Neural cell (in vitro differentiated cells): Measurements from ENCODE around the gene CCDC27. TPM values are rescaled to one million over a fixed set of nuclear protein-coding genes. Genes with fewer than 3 reads are reported as not detected.

ENCODE experiments used
- H2AFZ ChIP-seq: fragments of 200-600, 300-800 bp; sonication (generic), shearing (Covaris generic); 2 replicates; pipeline ENCODE4 v1.6.0; 2014; ENCODE audit warnings: low read depth, mild to moderate bottlenecking, antibody characterized with exemption, low read length, moderate library complexity
- H3F3A ChIP-seq: fragments of 200-600 bp; shearing (Covaris generic); 2 replicates; pipeline ENCODE4 v1.6.1; 2016; ENCODE audit warnings: mild to moderate bottlenecking, moderate library complexity, mixed read lengths, antibody characterized with exemption, low read length; ENCODE audit not compliant: insufficient read depth, poor library complexity, severe bottlenecking
- H3K27ac ChIP-seq: fragments of 200-600, 300-800 bp; sonication (generic), shearing (Covaris generic); 2 replicates; pipeline ENCODE4 v1.5.1; 2014; ENCODE audit warnings: mild to moderate bottlenecking, low read length, moderate library complexity
- H3K27me3 ChIP-seq: fragments of 300-800, 200-600 bp; sonication (generic), shearing (Covaris generic); 2 replicates; pipeline ENCODE4 v1.6.0; 2014; ENCODE audit warnings: mild to moderate bottlenecking, low read depth, low read length, moderate library complexity; ENCODE audit not compliant: insufficient read depth
- H3K36me3 ChIP-seq: fragments of 300-800, 200-600 bp; sonication (generic), shearing (Covaris generic); 2 replicates; pipeline ENCODE4 v1.5.1; 2014; ENCODE audit warnings: mild to moderate bottlenecking, antibody characterized with exemption, low read length, moderate library complexity; ENCODE audit not compliant: insufficient read depth
- H3K4me2 ChIP-seq: fragments of 300-800, 200-600 bp; sonication (generic), shearing (Covaris generic); 2 replicates; pipeline ENCODE4 v1.6.0; 2014; ENCODE audit warnings: mild to moderate bottlenecking, low read length
- H3K4me3 ChIP-seq: fragments of 300-800, 200-600 bp; sonication (generic), shearing (Covaris generic); 2 replicates; pipeline ENCODE4 v1.5.1; 2014; ENCODE audit warnings: mild to moderate bottlenecking, low read length, moderate library complexity
- H3K79me2 ChIP-seq: fragments of 200-600 bp; shearing (Covaris generic); replicated peaks from 2 replicates; pipeline ENCODE4 v1.6.0; 2014; ENCODE audit warnings: mild to moderate bottlenecking, low read length, moderate library complexity; ENCODE audit not compliant: insufficient read depth
- H3K9ac ChIP-seq: fragments of 300-800, 200-600 bp; sonication (generic), shearing (Covaris generic); 2 replicates; pipeline ENCODE4 v1.6.1; 2016; ENCODE audit warnings: mild to moderate bottlenecking, low read length, mixed read lengths
- H3K9me2 ChIP-seq: fragments of 200-600 bp; shearing (Covaris generic); 2 replicates; pipeline ENCODE4 v1.6.1; 2016; ENCODE audit warnings: mild to moderate bottlenecking, low read length, mixed read lengths; ENCODE audit not compliant: insufficient read depth
- H3K9me3 ChIP-seq: fragments of 200-600, 300-800 bp; sonication (generic), shearing (Covaris generic); 2 replicates; pipeline ENCODE4 v1.6.1; 2016; ENCODE audit warnings: mild to moderate bottlenecking, mixed run types, low read length, moderate library complexity, mixed read lengths
- H4K20me1 ChIP-seq: fragments of 200-600 bp; shearing (Covaris generic); 2 replicates; pipeline ENCODE4 v1.6.1; 2016; ENCODE audit warnings: mild to moderate bottlenecking, mixed run types; ENCODE audit not compliant: insufficient read depth
- CTCF ChIP-seq: fragments of 450-650 bp; IDR thresholded peaks from 2 replicates; pipeline ENCODE4 v1.5.1; 2014; ENCODE audit warnings: antibody characterized with exemption, mild to moderate bottlenecking, moderate library complexity; ENCODE audit not compliant: poor library complexity, severe bottlenecking
- EP300 ChIP-seq: fragments of 450-650 bp; conservative IDR thresholded peaks from 2 replicates; pipeline ENCODE4 v1.6.1; 2014; ENCODE audit warnings: antibody characterized with exemption, mild to moderate bottlenecking, moderate library complexity; ENCODE audit not compliant: poor library complexity, severe bottlenecking
- EZH2 ChIP-seq: fragments of 200-600, 300-800 bp; shearing (Covaris generic), sonication (generic); IDR thresholded peaks from 2 replicates; pipeline ENCODE4 v1.6.1; 2014; ENCODE audit warnings: antibody characterized with exemption, low read length, borderline replicate concordance, mild to moderate bottlenecking; ENCODE audit not compliant: insufficient read depth, poor library complexity, severe bottlenecking
- MXI1 ChIP-seq: fragments of 450-650 bp; conservative IDR thresholded peaks from 2 replicates; pipeline ENCODE4 v1.6.1; 2014; ENCODE audit warnings: antibody characterized with exemption, mild to moderate bottlenecking; ENCODE audit not compliant: poor library complexity, severe bottlenecking
- POLR2AphosphoS5 ChIP-seq: IDR thresholded peaks from 2 replicates; pipeline ENCODE4 v1.6.1; 2012
- RAD21 ChIP-seq: fragments of 450-650 bp; conservative IDR thresholded peaks from 2 replicates; pipeline ENCODE4 v1.6.1; 2014; ENCODE audit warnings: antibody characterized with exemption, mild to moderate bottlenecking, moderate library complexity
- REST ChIP-seq: IDR thresholded peaks from 2 replicates; pipeline ENCODE4 v1.6.1; 2012; ENCODE audit warnings: borderline replicate concordance
- SMC3 ChIP-seq: fragments of 450-650 bp; conservative IDR thresholded peaks from 2 replicates; pipeline ENCODE4 v1.6.1; 2014; ENCODE audit warnings: antibody characterized with exemption, mild to moderate bottlenecking, moderate library complexity; ENCODE audit not compliant: poor library complexity
- TAF1 ChIP-seq: IDR thresholded peaks from 2 replicates; pipeline ENCODE4 v1.6.1; 2012; ENCODE audit warnings: low read depth
- polyA minus RNA-seq: library from RNA; depleted of rRNA, polyadenylated mRNA; stranded (reverse); fragments of >200 nt; gene quantifications from 2 replicates; pipeline ENCODE4 v1.2.3, GENCODE V29; 2014
- polyA plus RNA-seq: library from polyadenylated mRNA; depleted of rRNA; stranded (reverse); fragments of >200 nt; gene quantifications from 2 replicates; pipeline ENCODE4 v1.2.3, GENCODE V29; 2014

Gene CCDC27
- not detected in 2 replicates for polyA plus RNA-seq
- not detected in 2 replicates for polyA minus RNA-seq

GRCh38 chr1:3752400-3752945 is at the start of gene CCDC27:
Gene CCDC27 (plus strand): TSS chr1:3752450. CDS start chr1:3752482, 32 bp downstream.
- H4K20me1 ChIP-seq = no peaks in the 10 kb centered on the region
- no peaks in the 10 kb centered on the region for H3F3A ChIP-seq
- no peak within 1 kb of the TSS for H3K27ac ChIP-seq
- H3K79me2 ChIP-seq = no peaks in the 10 kb centered on the region
- no peak within 1 kb of the TSS for H2AFZ ChIP-seq
- H3K9me2 ChIP-seq = no peaks in the 10 kb centered on the region
- H3K9me3 ChIP-seq = no peaks in the 10 kb centered on the region
- no peak within 1 kb of the TSS for H3K4me3 ChIP-seq
- H3K27me3 ChIP-seq = no peaks in the 10 kb centered on the region
- H3K36me3 ChIP-seq = no peaks in the 10 kb centered on the region
- TF ChIP-seq CTCF = no peak
- TF ChIP-seq EP300 = no peak
- TF ChIP-seq MXI1 = no peak
- no peak for TF ChIP-seq REST
- TF ChIP-seq TAF1 = no peak
- TF ChIP-seq RAD21 = no peak
- no peak within 1 kb of the TSS for H3K9ac ChIP-seq
- no peak within 1 kb of the TSS for H3K4me2 ChIP-seq

- TF ChIP-seq REST (no peak), SMC3 (no peak), MXI1 (no peak), POLR2AphosphoS5 (no peak), EP300 (no peak), CTCF (no peak), TAF1 (no peak), EZH2 (no peak), RAD21 (no peak)
- Histone ChIP-seq H3K27ac (no peak overlapping the region), H4K20me1 (no peaks in the 10 kb centered on the region), H2AFZ (no peak overlapping the region), H3K9me2 (no peaks in the 10 kb centered on the region), H3K9me3 (no peaks in the 10 kb centered on the region), H3K9ac (no peak overlapping the region), H3K79me2 (no peaks in the 10 kb centered on the region), H3K27me3 (no peaks in the 10 kb centered on the region), H3K4me3 (no peak overlapping the region), H3K36me3 (no peaks in the 10 kb centered on the region), H3K4me2 (no peak overlapping the region), H3F3A (no peaks in the 10 kb centered on the region)
Observed at GRCh38 chr1:3702528-3702927, 49.7 kb upstream of the CCDC27 start.
